Stimulated activated CD8-positive, alpha-beta memory T cell treated with anti-CD3 and anti-CD28 coated beads, Interleukin-4, amount 100 ng/mL, for 1 hour (primary cell): ENCODE measurements around the gene PCSK7.
A peak's percentile ranks its signal among the peaks of the same experiment; 100 is the strongest.

Experiments
- DNase-seq, 2 donors: peaks; one replicate each; pipeline ENCODE4 v3.0.0-alpha.2; 2020; ENCODE audit warnings: low read depth in 2 of 2, low spot score in 1 of 2

Gene PCSK7

GRCh38 chr11:117232092-117232878, 412 bp upstream of the PCSK7 start, which contains the start of gene RNF214:
TSS of gene RNF214 (plus strand) at chr11:117232671. CDS start at chr11:117234273, 1,602 bp downstream.
- DNase-seq, result peak; percentile 44 to 49

GRCh38 chr11:117230999-117231841, 653 bp downstream of the PCSK7 start:
- DNase-seq, result no peak

GRCh38 chr11:117230286-117230961, 1.4 kb downstream of the PCSK7 start:
- DNase-seq, result peak in 1 of 2 donors; percentile 17

GRCh38 chr11:117229931-117230285, 2.0 kb downstream of the PCSK7 start:
- DNase-seq, result no peak

- no peak for DNase-seq
Measured at GRCh38 chr11:117229411-117229810, 2.5 kb downstream of the PCSK7 start.

- DNase-seq, result no peak
Measured at GRCh38 chr11:117228091-117228490, 3.8 kb downstream of the PCSK7 start.

- DNase-seq, result no peak
Measured at GRCh38 chr11:117226388-117227385, 5.2 kb downstream of the PCSK7 start.

GRCh38 chr11:117225553-117226170, 6.2 kb downstream of the PCSK7 start:
- DNase-seq, result no peak

- no peak for DNase-seq
Measured at GRCh38 chr11:117223741-117224689, 7.9 kb downstream of the PCSK7 start.

GRCh38 chr11:117222991-117223740, 8.7 kb downstream of the PCSK7 start:
- DNase-seq, result no peak

- DNase-seq, result no peak
Measured at GRCh38 chr11:117221775-117222517, 9.9 kb downstream of the PCSK7 start.

GRCh38 chr11:117220999-117221774, 10.7 kb downstream of the PCSK7 start:
- DNase-seq, result no peak

GRCh38 chr11:117220568-117220967, 11.3 kb downstream of the PCSK7 start:
- no peak for DNase-seq

- no peak for DNase-seq
Measured at GRCh38 chr11:117219995-117220394, 11.9 kb downstream of the PCSK7 start.

- DNase-seq, result no peak
Measured at GRCh38 chr11:117219455-117219854, 12.4 kb downstream of the PCSK7 start.

- no peak for DNase-seq
Measured at GRCh38 chr11:117219001-117219400, 12.9 kb downstream of the PCSK7 start.
